ENCODE measurements around the gene ULK2. TPM values are rescaled to one million over a fixed set of nuclear protein-coding genes. Genes with fewer than 3 reads are reported as not detected.

ULK2 gene
- total RNA-seq, 1 experiment from 2014 or later, result 12.7 TPM

DNA sequence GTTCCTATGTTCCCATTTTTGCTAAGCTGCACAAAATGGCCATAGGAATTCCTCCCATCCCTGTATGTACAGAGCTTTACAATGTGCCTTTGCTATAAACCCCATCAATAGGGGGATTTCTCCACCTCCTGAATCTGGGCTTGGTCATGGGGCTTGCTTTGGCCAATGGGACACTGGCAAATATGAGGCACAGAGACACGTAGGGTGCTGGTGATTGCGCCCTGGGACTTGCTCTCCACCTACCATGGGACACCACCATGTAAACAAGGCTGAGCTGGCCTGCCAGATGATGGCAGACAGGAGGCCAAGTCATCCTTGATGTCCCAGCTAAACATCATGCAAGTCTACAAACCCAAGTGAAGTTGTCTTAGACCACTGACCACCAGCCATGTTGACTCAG is 104.3 kb downstream of the ULK2 start:
- ChIA-PET RAD21 (ENCODE audit: low non-redundant PET in 1 of 2, low total read pairs in 2 of 2, uncharacterized antibody in 2 of 2, unreplicated experiment in 2 of 2) (interaction anchor here (1.5 to 1.9 kb wide), 2 partner anchors 10 to 401 kb away, joined by 5 to 8 read pairs; partner anchors contain the start of gene B9D1 (in 1 of the 2)), CTCF (interaction anchor here (1.0 to 4.4 kb wide), 12 partner anchors 8 to 401 kb away, joined by 3 to 40 read pairs (median 10); partner anchors contain the start of genes ALDH3A2, B9D1 and MAPK7), POLR2A (interaction anchor here (1.6 kb wide), 1 partner anchor 115 kb away, joined by 4 read pairs; the partner anchor contains the start of gene ALDH3A2)
- no peak for TF ChIP-seq SIN3A (IDR thresholded peaks at IDR 0.05; ENCODE audit: low read depth)
- TF ChIP-seq CEBPB (IDR thresholded peaks at IDR 0.05; ENCODE audit: low read depth), result no peak
- TF ChIP-seq SRF (IDR thresholded peaks at IDR 0.05; ENCODE audit: low read depth), result no peak
- no peak for TF ChIP-seq ELF1 (IDR thresholded peaks at IDR 0.05; ENCODE audit: borderline replicate concordance, low read depth)
- TF ChIP-seq, protein P1, sequence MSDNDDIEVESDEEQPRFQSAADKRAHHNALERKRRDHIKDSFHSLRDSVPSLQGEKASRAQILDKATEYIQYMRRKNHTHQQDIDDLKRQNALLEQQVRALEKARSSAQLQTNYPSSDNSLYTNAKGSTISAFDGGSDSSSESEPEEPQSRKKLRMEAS (IDR thresholded peaks at IDR 0.05), result no peak
- TF ChIP-seq, protein P2, sequence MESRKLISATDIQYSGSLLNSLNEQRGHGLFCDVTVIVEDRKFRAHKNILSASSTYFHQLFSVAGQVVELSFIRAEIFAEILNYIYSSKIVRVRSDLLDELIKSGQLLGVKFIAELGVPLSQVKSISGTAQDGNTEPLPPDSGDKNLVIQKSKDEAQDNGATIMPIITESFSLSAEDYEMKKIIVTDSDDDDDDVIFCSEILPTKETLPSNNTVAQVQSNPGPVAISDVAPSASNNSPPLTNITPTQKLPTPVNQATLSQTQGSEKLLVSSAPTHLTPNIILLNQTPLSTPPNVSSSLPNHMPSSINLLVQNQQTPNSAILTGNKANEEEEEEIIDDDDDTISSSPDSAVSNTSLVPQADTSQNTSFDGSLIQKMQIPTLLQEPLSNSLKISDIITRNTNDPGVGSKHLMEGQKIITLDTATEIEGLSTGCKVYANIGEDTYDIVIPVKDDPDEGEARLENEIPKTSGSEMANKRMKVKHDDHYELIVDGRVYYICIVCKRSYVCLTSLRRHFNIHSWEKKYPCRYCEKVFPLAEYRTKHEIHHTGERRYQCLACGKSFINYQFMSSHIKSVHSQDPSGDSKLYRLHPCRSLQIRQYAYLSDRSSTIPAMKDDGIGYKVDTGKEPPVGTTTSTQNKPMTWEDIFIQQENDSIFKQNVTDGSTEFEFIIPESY (IDR thresholded peaks at IDR 0.05; ENCODE audit: extremely low read depth, insufficient replicate concordance, low read length), result no peak
- TF ChIP-seq, protein P3, sequence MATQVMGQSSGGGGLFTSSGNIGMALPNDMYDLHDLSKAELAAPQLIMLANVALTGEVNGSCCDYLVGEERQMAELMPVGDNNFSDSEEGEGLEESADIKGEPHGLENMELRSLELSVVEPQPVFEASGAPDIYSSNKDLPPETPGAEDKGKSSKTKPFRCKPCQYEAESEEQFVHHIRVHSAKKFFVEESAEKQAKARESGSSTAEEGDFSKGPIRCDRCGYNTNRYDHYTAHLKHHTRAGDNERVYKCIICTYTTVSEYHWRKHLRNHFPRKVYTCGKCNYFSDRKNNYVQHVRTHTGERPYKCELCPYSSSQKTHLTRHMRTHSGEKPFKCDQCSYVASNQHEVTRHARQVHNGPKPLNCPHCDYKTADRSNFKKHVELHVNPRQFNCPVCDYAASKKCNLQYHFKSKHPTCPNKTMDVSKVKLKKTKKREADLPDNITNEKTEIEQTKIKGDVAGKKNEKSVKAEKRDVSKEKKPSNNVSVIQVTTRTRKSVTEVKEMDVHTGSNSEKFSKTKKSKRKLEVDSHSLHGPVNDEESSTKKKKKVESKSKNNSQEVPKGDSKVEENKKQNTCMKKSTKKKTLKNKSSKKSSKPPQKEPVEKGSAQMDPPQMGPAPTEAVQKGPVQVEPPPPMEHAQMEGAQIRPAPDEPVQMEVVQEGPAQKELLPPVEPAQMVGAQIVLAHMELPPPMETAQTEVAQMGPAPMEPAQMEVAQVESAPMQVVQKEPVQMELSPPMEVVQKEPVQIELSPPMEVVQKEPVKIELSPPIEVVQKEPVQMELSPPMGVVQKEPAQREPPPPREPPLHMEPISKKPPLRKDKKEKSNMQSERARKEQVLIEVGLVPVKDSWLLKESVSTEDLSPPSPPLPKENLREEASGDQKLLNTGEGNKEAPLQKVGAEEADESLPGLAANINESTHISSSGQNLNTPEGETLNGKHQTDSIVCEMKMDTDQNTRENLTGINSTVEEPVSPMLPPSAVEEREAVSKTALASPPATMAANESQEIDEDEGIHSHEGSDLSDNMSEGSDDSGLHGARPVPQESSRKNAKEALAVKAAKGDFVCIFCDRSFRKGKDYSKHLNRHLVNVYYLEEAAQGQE (IDR thresholded peaks at IDR 0.05; ENCODE audit: low read depth), result no peak
- TF ChIP-seq EGR1 (IDR thresholded peaks at IDR 0.05; ENCODE audit: low read depth), result no peak
- Histone ChIP-seq H2AFZ (ENCODE audit: low read depth, low read length, poor library complexity, severe bottlenecking) (no peak overlapping the region), H3K9me2 (ENCODE audit: insufficient read depth) (no peaks in the 10 kb centered on the region), H3K27me3 (ENCODE audit: insufficient read depth, low read length) (no peaks in the 10 kb centered on the region), H3K9ac (ENCODE audit: low read length) (no peak overlapping the region), H3K4me2 (ENCODE audit: low read length) (no peak overlapping the region), H3K4me3 (replicated peaks in 1 of 2; ENCODE audit: low read depth in 1 of 2, low read length in 2 of 2) (no peak overlapping the region), H3K4me1 (ENCODE audit: control insufficient read depth in 1 of 2, insufficient read depth in 2 of 2, low read length in 2 of 2) (peaks cover 0 to 10% of the 10 kb centered on the region in 2 experiments; a peak in 1 of 4 replicates), H3K27ac (ENCODE audit: low read depth, low read length) (no peak overlapping the region), H3K36me3 (ENCODE audit: control insufficient read depth in 1 of 2, insufficient read depth in 2 of 2, low read length in 2 of 2) (no peaks in the 10 kb centered on the region), H3K9me3 (ENCODE audit: control insufficient read depth in 1 of 2, insufficient read depth in 1 of 2, low read depth in 1 of 2, low read length in 2 of 2) (no peaks in the 10 kb centered on the region), H3K79me2 (ENCODE audit: insufficient read depth, low read length) (no peaks in the 10 kb centered on the region), H4K20me1 (ENCODE audit: insufficient read depth) (no peaks in the 10 kb centered on the region)
- no peak for DNase-seq (ENCODE audit: low read depth, low spot score)
- no TSS peak for BruUV-seq (replicated peaks)
- intact Hi-C loops (cut with micrococcal nuclease), result no loop called here
- ATAC-seq, result no peak
